ENCODE results near the gene MTFP1.
"Not testable (repeated sequence)": the region's sequence is repeated elsewhere in the genome, so short reads cannot be mapped to it uniquely, and the experiment has no call there.

The MTFP1 gene

DNA sequence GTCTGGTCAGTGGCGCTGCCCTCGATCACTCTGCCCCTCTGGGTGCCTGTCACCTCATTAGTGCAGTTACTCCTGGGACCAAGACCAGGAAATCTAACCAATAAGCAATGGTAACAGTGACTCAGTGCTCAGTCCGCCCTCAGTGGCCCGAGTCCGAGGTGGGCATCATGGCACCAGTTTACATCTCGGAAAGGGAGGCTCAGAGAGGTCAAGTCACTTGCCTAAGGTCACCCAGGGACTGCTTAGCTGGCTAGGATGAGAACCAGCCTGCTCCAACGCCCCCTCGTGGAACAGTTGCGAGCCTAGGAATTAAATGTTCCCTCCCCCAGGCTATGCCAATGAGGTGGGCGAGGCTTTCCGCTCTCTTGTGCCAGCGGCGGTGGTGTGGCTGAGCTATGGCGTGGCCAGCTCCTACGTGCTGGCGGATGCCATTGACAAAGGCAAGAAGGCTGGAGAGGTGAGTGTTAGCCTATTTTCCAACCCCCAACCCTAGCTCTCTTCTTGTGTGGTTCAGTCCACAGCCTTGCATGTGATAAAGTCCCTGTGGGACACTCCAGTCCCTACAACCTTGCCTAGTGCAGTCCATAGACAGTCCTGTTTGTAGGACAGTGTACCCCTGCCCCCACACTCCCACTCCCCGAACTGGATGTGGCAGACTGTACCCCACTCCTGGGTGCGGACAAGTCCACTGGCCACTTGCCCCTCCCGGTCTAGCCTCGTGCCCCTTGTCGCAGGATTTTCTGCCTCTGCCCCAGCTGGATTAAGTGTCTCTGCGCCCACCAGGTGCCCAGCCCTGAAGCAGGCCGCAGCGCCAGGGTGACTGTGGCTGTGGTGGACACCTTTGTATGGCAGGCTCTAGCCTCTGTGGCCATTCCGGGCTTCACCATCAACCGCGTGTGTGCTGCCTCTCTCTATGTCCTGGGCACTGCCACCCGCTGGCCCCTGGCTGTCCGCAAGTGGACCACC is 1.1 kb downstream of the MTFP1 start:
- DNase-seq: peak; percentile 94

DNA sequence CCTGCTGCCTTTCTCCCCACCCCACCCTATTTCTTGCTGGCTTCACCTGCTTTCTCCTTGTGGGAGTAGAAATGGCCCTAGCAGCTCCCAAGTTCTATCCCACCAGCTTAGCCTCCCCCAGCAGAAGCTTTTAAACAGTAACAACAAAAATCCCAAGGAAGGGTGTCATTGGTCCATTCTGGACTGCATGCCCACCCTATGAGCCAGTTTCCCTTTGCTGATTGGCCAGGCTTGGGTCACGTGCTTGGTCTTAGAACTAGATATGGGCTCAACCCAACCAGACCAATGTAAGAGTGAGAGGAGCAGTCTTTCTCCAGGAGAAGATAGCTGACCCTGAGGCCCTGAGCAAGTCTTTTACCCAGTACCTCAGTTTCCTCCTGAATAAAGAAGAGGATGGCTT is 2.3 kb downstream of the MTFP1 start:
- no peak for DNase-seq

DNA sequence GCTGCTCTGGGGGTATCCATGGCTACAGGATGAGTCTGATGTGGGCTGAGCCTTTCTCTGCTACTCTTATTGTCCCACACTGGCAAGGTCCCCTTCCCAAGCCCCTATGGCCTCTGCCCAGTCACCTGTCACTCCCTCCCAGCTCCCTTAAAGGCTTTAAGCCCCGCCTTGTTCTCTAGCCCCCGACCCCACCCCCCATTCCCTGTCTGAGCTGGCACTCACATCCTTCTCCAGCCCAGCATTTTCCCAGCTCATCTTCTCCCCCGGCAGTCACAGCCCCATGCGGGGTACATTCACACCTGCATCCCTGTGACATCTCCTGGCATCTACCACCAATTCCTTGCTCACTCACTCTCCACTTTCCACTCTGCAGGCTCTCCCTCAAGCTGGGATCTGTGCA is 4.3 kb downstream of the MTFP1 start:
- DNase-seq: no peak

DNA sequence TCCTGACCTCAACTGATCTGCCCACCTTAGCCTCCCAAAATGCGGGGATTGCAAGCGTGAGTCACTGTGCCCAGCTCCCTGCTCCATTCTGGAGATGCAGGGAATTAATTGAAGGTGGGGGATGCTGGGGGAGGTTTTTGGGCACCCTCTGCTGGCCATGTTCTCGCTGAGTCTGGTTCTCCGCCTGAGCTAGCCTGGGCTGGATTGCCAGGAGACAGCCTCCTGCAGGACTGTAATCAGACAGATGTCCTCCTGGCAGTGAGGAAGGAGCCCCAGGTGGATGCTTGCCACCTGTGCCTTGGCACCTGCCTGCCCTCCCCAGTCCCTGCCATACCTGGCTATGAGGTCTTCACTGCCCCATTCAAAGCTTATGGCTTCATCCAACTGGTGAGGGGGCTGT is 5.4 kb downstream of the MTFP1 start:
- no peak for DNase-seq

DNA sequence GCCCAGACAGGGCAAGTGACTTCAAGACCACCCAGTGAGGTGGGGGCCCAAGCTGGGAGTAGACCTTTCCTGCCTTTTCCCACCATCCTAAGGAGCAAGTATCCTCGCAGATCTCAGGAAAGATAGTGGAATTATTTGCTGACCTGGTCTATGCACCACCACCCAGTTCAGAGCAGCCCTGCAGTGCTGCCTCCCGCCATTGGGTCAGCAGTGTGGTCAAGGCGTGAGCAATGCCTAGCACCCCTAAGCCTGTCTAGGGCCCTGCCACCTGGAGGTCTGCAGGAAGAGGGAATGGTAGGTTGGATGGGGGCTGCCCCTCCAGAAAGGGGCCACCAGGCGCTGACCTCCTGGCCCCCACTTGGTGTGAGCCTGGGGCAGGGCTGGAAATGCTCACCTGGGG is 6.5 kb downstream of the MTFP1 start:
- DNase-seq: no peak

DNA sequence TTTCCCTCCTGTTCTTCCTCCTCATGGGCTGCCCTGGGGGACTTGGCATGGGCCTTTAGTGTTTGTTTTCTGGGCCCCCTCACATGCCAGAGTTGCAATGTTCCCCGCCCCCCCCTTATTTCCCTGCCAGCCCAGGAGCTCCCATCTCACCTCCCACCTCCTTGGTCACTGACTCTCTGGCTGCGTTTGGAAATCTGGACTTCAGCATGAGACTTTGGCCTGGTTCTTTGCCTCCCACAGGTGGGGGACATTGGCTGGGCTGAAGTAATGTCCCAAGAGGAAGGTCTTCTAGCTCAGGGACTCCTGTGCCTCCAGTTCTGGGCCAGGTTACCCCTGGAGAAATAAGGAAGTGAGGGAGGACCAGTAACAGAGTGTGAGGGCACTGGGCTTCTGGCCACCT is 7.0 kb downstream of the MTFP1 start:
- no peak for DNase-seq

DNA sequence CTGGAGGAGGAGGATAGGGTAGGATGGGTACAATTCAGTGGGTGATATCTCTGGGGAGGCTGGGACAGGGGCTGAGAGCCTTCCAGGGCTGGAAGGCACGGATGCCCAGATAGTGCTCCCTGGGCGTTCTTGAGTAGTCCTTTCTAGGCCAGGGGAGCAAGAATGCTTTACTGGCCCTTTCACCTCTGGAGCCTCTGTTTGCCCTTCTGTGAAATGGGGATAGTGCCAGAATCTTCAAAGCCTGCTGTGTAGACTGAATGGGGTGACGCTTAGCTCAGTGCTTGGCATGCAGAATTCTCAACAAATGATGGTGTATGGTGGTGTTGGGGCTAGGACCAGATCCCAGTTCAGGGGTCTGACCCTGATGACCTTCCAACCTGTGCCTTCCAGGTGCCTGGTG is 7.7 kb downstream of the MTFP1 start:
- no peak for DNase-seq

DNA sequence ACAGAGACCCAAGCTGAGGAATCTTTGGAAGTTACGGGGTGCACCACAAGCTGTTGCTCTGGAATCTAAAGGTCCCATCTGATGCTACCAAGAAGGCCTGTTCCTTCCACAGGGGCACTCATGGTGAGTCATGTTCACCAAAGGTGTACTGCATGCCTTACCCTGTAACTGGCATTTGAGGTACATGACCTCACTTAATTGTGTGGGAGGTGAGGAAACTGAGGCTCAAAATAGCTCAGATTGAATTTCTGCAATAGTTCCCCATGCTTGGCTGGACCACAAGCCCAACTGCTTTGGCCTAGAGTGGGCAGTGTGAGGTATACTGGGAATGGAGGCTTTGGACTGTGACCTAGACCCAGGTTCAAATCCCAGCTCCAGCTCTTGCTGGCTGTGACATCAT is 8.2 kb downstream of the MTFP1 start:
- no peak for DNase-seq

DNA sequence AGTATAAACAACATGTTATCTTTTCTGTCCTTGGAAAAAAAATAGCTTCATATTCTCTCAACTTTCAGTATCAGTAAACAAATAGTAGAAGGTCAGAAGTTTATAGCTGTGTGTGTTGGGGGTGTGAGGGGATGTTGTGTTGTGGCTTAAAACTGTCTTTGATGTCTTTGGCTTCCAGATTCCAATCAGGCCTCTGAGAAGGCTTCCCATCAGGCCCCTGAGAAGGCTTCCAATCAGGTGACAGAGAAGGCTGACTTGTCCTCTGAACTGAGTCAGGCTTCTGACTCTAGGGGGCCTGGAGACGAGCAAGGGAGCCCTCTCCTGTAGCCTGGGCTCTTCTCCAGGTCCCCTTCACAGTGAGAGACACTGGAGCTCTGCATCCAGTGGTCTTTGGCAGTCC is 9.3 kb downstream of the MTFP1 start:
- DNase-seq: no peak

DNA sequence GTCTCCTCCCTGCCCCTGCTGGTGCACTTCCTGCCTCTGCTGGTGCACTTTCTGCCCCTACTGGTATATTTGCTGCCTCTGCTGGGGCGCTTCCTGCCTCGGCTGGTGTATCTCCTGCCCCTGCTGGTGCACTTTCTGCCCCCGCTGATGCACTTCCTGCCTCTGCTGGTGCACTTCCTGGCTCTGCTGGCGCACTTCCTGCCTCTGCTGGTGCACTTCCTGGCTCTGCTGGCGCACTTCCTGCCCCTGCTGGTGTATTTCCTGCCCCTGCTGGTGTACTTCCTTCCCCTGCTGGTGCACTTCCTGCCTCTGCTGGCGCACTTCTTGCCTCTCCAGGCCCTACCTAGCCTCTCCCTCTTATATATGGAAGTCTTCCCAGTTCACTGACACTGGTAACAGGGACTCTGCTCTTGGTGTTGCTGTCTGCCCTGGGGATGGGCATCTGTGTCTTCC is 10.1 kb downstream of the MTFP1 start:
- peak; percentile 89 for DNase-seq

DNA sequence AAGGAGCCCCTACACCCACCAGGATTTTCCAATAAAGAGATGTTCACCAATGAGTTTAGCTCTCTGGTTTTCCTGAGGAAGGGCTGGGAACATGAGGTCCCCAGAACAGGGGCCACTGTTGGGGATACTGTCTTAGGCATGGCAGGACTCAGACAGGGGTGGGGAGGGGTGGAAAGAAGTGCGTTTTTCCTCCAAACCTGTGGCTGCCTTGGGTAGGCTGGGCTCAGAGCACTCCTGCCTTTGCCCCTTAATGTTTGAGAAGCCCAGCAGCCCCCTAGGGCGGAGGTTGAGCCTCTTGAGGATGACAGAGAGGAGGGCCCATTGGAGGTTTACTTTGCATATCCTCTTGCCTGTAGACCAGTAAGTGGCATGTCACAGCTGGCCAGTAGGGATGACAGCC is 10.6 kb downstream of the MTFP1 start:
- no peak for DNase-seq

DNA sequence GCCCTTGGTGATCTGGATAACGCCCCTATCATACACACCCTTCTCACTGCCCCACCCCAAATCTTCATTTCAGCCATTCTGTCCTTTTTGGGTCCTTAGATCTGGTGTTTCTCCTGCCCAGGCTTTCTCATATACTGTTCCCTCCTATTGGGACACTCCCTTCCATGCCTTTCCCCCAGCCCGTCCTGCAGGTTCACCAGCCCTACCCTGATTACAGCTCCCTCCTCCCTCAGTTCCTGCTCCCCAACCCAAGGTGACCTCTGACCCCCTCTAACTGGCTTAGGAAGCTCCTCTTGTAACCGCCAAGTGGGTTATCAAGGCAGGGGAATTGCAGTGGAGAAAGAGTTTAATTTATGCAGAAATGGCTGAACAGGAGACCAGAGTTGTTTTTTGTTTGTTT is 13.0 kb downstream of the MTFP1 start:
- DNase-seq: no peak

DNA sequence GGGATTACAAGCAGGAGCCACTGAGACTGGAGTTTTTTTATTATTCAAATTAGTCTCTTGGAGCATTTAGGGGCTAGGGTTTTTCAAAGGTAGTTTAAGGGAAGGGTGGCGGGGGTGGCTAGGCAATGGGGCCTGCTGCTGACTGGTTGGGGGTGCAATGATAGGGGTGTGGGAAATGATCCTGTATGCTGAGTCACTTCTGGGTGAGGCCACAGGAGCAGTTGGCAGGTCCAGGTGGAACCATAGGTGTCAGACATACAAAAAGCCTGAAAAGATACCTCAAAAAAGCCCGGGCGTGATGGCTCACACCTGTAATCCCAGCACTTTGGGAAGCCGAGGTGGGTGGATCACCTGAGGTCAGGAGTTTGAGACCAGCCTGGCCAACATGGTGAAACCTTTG is 13.7 kb downstream of the MTFP1 start:
- no peak for DNase-seq

DNA sequence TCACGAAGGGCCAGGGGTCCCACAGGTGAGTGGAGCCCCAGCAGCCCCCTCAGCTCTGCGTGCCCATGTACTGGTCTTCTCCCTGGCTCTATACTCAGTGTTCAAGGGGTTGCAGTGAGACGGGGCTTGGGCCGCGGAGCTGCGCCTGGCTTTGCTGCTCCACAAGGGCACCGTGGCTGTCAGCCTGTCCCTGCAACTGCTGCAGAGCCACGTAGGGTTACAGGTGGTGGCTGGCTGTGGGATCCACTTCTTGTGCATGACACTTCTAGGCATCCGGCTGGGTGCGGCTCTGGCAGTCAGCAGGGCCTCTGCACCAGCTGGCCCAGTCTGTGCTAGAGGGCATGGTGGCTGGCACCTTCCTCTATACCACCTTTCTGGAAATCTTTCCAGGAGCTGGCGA is 14.3 kb downstream of the MTFP1 start:
- no peak for DNase-seq

DNA sequence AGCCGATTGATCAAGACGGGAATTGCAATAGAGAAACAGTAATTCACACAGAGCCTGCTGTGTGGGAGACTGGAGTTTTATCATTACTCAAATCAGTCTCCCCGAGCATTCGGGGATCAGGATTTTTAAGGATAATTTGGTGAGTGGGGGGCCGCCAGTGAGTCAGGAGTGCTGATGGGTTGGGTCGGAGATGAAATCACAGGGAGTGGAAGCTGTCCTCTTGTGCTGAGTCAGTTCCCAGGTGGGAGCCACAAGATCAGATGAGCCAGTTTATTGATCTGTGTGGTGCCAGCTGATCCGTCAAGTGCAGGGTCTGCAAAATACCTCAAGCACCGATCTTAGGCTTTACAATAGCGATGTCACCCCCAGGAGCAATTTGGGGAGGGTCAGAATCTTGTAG is 15.5 kb downstream of the MTFP1 start:
- DNase-seq: no peak

DNA sequence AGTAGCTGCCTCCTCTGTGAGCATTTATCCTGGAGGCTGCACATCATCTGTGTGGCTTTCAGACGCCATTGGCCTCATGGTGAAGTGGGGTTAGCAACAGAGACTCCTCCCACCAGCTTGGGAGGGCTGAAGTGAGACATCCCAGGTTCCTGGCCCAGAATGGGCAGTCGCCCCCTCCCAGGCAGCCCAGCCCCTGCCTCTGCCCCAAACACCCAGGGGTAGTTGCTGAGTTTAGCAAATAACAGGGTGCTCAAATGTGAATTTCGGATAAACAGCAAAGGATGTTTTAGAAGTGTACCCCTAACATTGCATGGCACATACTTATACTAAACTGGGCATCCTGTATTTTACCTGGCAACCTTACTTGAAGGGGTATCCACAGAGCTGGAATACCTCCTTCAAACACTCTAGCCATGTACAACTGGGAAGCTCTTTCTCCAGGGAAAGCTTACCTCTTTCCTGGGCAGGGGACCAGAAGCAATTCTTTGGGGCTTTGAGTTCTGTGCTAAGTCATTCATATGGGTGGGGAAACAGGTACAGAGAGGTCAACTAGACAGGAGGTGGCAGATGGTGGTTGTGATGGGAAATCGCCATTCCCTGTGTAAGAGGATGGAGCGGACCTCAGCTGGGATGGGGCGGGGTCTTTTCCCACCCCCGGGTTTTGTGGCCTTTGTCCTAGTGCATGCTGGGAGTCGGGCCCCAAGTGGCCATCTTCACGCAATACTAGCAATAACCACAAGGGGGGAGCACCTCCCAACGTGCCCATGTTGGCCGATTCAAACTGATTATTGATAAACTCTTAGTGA is 19.3 kb downstream of the MTFP1 start:
- peak; percentile 81 for DNase-seq

DNA sequence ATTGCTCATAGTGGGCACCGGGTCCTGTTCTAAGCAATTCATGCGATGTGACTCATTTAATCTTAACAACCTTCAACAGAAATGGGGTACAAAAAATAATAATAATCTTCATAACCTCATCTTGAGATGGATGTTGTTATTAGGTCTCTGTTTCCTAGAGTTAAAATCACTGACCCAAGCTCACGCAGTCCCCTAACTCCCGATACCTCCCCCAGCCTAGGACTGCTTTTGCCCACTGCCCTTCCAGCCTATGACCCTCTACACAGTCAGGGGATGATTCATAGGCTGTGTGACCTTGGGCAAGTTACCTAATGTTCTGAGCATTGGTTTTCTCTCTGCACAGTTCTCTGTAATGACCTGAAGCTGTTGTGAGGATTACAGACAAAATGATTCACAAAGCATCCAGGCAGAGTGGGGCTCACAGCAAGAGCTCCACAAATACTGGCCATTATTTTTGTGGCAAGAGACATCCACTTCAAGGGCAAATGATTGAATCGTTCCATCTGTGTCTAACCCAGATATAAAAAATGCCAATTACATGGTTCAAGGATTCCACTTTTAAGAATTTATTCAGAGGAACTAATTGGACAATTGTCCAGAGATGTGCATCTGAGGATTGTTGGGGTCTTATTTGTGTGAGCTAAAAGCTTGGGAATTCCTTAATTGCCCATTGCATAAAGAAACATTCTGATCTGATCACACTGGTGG is 20.0 kb downstream of the MTFP1 start:
- no peak for DNase-seq

DNA sequence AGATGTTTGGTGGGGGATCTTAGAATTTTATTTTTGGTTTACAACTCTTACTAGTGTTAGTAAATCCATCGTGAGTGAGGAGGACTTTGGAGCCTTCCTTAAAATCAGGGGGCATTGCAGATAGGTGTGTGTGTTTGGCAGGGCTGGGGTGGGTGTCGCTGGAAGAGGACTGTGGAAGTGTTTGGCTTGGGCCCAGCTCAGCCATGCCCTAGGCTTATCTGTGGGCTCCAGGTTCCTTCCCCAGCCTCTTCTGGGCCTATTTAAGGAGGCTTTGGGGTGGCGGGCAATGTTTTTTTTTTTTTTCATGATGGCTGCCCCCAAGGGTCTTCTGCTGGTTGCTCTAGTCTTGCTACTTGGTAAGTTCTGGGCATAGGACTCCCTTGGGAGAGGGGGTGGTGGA is 22.1 kb downstream of the MTFP1 start:
- no peak for DNase-seq

DNA sequence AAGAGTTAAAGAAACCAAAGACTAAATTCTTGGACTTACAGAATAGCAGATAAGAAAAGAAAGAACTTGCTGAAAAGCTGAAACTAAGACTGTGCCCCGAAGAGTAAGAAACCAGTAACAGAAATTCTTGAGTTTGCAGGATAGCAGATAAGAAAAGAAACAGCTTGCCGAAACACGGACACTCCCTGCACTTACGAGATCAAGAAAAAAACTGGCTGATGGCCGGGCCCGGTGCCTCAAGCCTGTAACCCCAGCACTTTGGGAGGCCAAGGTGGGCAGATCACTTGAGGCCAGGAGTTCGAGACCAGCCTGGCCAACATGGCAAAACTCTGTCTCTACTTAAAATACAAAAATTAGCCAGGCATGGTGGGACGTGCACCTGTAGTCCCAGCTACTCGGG is 25.9 kb downstream of the MTFP1 start:
- not testable (repeated sequence) for DNase-seq

DNA sequence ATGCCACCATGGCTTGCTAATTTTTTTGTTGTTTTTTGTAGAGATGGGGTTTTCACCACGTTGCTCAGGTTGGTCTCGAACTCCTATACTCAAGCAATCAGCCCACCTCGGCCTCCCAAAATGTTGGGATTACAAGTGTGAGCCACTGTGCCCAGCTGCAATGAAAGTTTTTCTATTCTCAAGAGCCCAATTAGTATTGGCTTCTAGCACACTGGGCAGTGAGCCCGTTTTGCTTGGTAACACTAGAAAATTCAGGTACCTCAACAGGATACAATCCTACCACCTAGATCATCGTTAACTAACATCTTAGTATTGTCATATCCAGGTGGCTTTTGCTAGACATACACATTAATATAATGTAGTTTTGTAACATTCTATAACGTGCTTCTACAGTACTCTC is 27.3 kb downstream of the MTFP1 start:
- no peak for DNase-seq

DNA sequence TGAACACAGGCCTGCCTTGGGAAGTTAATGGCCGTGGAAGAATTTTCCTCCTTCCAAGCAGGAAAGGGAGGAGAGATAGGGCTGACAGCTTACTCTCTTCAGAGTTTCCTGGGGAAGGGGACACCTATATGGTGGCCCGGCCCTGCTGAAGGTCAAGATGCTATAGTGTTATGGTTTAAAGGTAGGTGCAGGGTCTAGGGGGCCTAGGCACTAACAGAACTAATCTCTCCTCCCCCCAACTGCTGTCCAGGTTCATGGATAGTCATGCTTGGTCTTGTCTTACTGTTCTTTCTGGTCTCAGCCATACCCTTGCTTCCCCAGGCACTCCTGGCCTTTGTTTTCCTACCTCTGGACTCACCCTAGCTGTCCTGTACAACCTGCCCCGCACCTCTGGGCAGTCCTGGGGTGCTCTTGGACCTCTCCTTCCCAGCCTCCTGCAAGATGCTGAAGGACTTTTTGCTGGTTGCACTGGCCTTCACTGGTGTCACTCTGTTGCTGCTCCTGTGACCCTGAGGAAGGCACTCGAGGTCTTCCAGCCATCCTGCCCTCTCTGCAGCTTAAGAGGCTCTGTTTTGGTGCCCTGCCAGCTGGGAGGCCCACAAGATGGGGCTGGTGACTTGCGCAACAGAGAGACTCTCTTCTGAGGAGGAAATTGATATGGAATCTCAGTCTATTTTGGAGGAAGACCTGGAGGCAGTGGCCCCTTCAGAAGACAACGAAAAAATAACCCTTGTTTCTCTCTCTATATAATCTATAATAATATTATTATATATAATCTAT is 28.4 kb downstream of the MTFP1 start:
- peak; percentile 29 for DNase-seq

DNA sequence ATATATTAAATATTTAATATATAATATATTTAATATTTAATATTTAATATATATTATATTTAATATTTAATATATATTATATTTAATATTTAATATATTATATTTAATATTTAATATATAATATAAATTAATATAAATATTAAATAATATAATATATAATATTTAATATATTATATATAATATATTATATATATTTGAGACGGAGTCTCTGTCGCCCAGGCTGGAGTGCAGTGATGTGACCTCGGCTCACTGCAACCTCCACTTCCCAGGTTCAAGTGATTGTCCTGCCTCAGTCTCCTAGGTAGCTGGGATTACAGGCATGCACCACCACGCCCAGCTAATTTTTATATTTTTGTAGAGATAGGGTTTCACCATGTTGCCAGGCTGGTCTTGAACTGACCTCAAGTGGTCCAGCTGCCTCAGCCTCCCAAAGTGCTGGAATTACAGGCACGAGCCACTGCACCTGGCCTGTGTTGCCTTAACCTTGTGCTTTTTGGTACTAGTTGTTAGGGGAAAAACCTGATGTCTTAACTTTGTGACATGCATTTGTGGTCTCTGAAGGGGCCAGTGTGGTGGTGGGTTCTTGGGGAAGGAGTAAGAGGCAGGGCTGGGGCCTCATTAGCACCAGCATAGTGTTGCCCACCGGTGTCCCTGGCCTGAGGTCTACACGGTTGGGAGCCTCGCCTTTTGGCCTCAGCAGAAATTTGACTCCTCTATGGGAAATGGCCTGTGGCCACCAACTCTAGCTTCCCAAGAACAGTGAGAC is 29.7 kb downstream of the MTFP1 start:
- no peak for DNase-seq
